GM12865 (cell line): Measurements from ENCODE around the gene FAM210A.

Experiments used
- DNase-seq: peaks from one replicate; pipeline ENCODE4 v3.0.0; 2010; ENCODE audit warnings: low read depth
- H3K4me3 ChIP-seq: 2 replicates; pipeline ENCODE4 v1.5.1; 2011; ENCODE audit warnings: mild to moderate bottlenecking, low read depth, low read length, control low read depth
- TF ChIP-seq, protein P1 (sequence below): IDR thresholded peaks from 2 replicates; pipeline ENCODE4 v1.5.1; 2011; ENCODE audit warnings: low read length, control low read depth, low read depth, inconsistent platforms; ENCODE audit not compliant: insufficient read depth; ENCODE audit errors: missing control alignments

FAM210A gene

GRCh38 chr18:13614641-13615288 is 111.6 kb downstream of the FAM210A start:
- peak; percentile 56 for DNase-seq
- TF ChIP-seq, protein P1, sequence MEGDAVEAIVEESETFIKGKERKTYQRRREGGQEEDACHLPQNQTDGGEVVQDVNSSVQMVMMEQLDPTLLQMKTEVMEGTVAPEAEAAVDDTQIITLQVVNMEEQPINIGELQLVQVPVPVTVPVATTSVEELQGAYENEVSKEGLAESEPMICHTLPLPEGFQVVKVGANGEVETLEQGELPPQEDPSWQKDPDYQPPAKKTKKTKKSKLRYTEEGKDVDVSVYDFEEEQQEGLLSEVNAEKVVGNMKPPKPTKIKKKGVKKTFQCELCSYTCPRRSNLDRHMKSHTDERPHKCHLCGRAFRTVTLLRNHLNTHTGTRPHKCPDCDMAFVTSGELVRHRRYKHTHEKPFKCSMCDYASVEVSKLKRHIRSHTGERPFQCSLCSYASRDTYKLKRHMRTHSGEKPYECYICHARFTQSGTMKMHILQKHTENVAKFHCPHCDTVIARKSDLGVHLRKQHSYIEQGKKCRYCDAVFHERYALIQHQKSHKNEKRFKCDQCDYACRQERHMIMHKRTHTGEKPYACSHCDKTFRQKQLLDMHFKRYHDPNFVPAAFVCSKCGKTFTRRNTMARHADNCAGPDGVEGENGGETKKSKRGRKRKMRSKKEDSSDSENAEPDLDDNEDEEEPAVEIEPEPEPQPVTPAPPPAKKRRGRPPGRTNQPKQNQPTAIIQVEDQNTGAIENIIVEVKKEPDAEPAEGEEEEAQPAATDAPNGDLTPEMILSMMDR: no peak
- H3K4me3 ChIP-seq: peak overlapping the region; percentile 51

GRCh38 chr18:13613591-13614501 is 112.5 kb downstream of the FAM210A start:
- peak; percentile 58 for DNase-seq
- H3K4me3 ChIP-seq: peak overlapping the region; percentile 51
- TF ChIP-seq, protein P1: no peak
